ENCODE results near the gene NTRK2. TPM values are rescaled to one million over a fixed set of nuclear protein-coding genes. Genes with fewer than 3 reads are reported as not detected.
"Not testable (repeated sequence)": the region's sequence is repeated elsewhere in the genome, so short reads cannot be mapped to it uniquely, and the experiment has no call there.

The NTRK2 gene
- total RNA-seq, 6 experiments from 2014 or later: 0.11 to 0.83 (median 0.25) TPM

DNA sequence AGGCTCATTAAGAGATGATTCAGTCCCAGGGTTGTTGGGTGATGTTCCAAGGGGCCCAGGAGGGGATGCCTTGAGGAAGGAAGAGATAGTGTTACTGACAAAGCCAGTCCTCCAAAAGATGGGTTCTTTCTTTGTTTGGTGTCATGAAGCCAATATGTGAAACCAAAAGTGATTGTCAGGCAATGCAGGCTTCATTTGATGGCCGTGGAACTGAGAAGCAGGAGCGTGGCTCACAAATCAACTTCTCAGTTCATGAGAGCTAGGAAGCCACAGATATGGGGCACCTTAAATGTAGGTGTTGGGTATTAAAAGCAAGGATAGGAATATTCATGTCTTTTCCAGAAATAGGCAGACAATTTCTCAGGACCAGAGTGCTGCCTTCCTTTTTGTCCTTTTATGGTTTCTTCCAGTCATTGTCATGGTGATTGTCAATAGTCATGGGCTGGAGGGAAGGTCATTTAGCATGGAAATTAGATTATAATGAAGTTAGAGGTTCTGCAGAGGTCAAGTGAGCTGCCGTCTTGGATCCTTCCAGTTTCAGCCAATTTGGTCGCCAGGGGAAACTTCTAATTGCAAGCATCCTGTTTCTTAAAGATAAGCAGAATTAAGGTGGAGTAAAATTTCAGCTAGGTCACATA is 393.0 kb downstream of the NTRK2 start:
- TF ChIP-seq, protein P1, sequence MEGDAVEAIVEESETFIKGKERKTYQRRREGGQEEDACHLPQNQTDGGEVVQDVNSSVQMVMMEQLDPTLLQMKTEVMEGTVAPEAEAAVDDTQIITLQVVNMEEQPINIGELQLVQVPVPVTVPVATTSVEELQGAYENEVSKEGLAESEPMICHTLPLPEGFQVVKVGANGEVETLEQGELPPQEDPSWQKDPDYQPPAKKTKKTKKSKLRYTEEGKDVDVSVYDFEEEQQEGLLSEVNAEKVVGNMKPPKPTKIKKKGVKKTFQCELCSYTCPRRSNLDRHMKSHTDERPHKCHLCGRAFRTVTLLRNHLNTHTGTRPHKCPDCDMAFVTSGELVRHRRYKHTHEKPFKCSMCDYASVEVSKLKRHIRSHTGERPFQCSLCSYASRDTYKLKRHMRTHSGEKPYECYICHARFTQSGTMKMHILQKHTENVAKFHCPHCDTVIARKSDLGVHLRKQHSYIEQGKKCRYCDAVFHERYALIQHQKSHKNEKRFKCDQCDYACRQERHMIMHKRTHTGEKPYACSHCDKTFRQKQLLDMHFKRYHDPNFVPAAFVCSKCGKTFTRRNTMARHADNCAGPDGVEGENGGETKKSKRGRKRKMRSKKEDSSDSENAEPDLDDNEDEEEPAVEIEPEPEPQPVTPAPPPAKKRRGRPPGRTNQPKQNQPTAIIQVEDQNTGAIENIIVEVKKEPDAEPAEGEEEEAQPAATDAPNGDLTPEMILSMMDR (IDR thresholded peaks at IDR 0.05): no peak
- no peaks in the 10 kb centered on the region for H3K36me3 Mint-ChIP-seq (ENCODE audit: low read depth)
- H3K27ac Mint-ChIP-seq: no peak overlapping the region
- no peaks in the 10 kb centered on the region for H3K4me1 Mint-ChIP-seq (ENCODE audit: low read depth)
- no peaks in the 10 kb centered on the region for H3K27me3 Mint-ChIP-seq (ENCODE audit: insufficient read depth)
- peaks cover 32% of the 10 kb centered on the region for H3K9me3 Mint-ChIP-seq
- no peak overlapping the region for H3K4me3 Mint-ChIP-seq
- no peak for DNase-seq

DNA sequence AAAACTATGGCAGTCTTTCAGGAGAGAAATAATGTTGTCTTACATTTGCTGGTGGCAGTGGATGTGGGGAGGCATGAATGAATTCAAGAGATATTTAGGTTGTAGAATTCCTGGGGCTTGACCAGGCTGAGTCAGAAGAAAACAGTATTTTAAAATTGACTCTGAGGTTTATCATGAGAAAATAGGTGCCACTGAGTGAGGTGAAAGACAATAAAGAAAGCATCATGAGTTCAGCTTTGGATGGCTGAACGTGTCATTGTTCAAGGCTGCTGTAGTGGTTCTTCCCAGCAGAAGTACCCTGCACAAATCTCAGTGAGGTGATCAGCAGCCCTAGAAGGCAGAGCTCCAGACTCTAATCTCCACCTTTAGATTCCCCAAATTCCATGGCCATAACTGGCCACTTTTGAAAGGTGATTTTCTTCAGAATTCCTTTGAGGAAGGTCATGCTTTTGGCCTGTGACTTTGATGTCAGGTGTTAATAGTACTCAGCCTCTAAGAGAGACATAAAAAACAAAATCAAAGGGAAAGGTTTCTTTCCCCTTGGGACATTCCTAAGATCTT is 395.4 kb downstream of the NTRK2 start:
- Mint-ChIP-seq H3K9me3 (peaks cover 46% of the 10 kb centered on the region), H3K4me1 (ENCODE audit: low read depth) (no peaks in the 10 kb centered on the region), H3K27me3 (ENCODE audit: insufficient read depth) (no peaks in the 10 kb centered on the region), H3K36me3 (ENCODE audit: low read depth) (no peaks in the 10 kb centered on the region; the same call in 1 of the 2 replicates), H3K4me3 (no peak overlapping the region), H3K27ac (no peak overlapping the region)
- DNase-seq: no peak
- TF ChIP-seq, protein P1 (IDR thresholded peaks at IDR 0.05): no peak

DNA sequence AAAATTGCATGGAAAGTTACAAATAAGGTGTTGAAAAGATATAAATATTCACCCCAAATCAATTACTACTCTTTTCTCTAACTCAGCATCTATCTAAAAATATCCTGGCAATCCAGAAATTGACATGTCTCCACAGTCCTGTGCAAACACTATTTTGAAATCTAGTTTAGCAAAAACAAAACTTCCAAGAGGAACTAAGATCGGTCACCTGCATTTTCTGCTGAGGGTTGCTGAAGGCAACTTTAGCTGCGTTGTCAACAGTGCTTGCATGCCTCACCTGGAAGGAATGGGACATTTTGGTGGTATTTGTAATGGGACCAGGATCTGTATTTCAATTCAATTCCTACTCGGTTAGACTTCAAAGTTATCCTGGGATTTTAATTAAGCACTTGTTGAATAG is 398.3 kb downstream of the NTRK2 start:
- H3K9me3 Mint-ChIP-seq: peaks cover 47% of the 10 kb centered on the region
- TF ChIP-seq, protein P1 (IDR thresholded peaks at IDR 0.05): no peak
- no peaks in the 10 kb centered on the region for H3K4me1 Mint-ChIP-seq (ENCODE audit: low read depth)
- no peaks in the 10 kb centered on the region; the same call in 1 of the 2 replicates for H3K27me3 Mint-ChIP-seq (ENCODE audit: insufficient read depth)
- DNase-seq: no peak
- no peak overlapping the region for H3K4me3 Mint-ChIP-seq
- H3K27ac Mint-ChIP-seq: no peak overlapping the region
- no peaks in the 10 kb centered on the region; the same call in 1 of the 2 replicates for H3K36me3 Mint-ChIP-seq (ENCODE audit: low read depth)

DNA sequence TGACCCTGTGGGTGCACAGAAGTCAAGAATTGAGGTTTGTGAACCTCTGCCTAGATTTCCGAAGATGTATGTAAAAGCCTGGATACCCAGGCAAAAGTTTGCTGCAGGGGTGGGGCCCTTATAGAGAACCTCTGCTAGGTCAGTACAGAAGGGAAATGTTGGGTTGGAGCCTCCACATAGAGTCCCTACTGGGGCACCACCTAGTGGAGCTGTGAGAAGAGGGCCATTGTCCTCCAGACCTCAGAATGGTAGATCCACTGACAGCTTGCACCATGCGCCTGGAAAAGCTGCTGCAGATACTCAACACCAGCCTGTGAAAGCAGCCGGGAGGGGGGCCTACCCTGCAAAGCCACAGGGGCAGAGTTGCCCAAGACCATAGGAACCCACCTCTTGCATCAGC is 399.9 kb downstream of the NTRK2 start:
- H3K27ac Mint-ChIP-seq; H3K27me3 Mint-ChIP-seq (ENCODE audit: insufficient read depth); H3K36me3 Mint-ChIP-seq (ENCODE audit: low read depth); DNase-seq; H3K4me3 Mint-ChIP-seq; H3K4me1 Mint-ChIP-seq (ENCODE audit: low read depth): not testable (repeated sequence)
- H3K9me3 Mint-ChIP-seq: peaks cover 34% of the 10 kb centered on the region

Measured in HFFc6 (cell line).